GM23248 (cell line): ENCODE data around the gene PPP2R2D.

Experiments used
- EZH2 ChIP-seq: fragments of 200-600 bp; sonication (generic); IDR thresholded peaks from 2 replicates; pipeline ENCODE4 v1.6.1; 2018; ENCODE audit warnings: antibody characterized with exemption, mild to moderate bottlenecking; ENCODE audit not compliant: insufficient read depth, poor library complexity, severe bottlenecking
- EZH2phosphoT487 ChIP-seq: fragments of 200-600 bp; sonication (generic); IDR thresholded peaks from 2 replicates; pipeline ENCODE4 v1.6.1; 2018; ENCODE audit warnings: antibody characterized with exemption, moderate library complexity, mild to moderate bottlenecking, low read depth; ENCODE audit not compliant: insufficient read depth

DNA sequence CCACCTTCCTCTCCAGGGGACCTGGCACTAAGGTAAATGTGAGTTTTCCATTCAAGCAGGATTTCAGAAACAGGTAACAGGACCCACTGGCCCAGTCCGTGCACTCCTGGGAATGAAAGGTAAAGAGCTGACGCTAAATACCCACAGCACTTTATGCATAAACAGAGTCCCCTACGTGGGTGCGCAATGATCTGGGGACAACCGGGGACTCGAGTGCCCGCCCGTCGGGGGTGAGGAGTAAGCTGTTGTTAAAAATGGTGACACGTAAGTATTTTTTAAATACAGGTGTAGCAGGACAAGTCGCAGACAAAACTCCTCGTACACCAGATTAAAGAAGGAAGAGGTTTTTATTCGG, 47.2 kb upstream of the PPP2R2D start:
- TF ChIP-seq EZH2 (no peak), EZH2phosphoT487 (no peak)
